ENCODE results near the gene ATP8B1.

DNA sequence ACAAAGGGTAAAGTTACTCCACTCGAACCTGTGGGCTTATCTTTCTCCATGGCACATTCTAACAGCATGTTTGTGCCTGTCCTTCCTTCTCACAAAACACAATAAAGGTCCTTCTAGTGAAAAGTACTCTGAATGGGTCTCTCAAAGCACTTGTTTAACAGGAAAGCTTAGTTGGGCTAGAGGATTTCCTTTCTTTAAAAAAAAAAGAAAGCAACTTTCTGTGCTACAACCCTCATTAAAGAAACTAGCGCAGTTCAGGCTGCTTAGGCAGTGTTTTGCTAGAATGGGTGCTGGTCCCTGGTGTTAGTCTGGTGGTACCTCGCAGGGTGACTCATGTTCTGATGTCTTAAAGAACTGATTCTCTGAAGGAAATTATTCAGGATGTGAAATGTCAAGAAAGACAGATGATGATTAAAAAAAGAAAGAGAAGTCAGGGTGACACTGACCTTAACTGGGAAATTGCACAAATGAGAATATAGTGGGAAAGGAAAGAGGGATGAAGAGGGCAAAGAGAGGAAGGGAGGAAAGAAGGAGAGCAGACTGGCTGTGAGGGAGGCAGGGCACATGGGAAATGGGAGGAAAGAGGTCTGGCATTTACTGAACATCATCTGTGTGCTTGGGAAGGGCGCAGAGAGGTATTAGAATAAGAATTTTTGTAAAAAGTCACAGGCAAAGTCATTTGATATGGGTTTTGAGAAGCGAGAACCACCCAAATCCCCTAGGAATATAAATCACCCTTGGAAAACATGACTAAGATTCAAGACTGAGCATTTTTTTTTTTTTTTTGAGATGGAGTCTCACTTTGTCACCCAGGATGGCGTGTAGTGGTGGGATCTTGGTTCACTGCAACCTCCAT is 74.9 kb downstream of the ATP8B1 start:
- TF ChIP-seq EP300 (IDR thresholded peaks at IDR 0.05; ENCODE audit: borderline replicate concordance) (no peak), EGR1 (IDR thresholded peaks at IDR 0.05) (no peak), CEBPB (IDR thresholded peaks at IDR 0.05) (no peak), TCF12 (IDR thresholded peaks at IDR 0.05; ENCODE audit: low read depth) (no peak), TAF1 (IDR thresholded peaks at IDR 0.05; ENCODE audit: low read depth) (no peak), RAD21 (IDR thresholded peaks at IDR 0.05; ENCODE audit: low read depth) (no peak), CREB1 (IDR thresholded peaks at IDR 0.05; ENCODE audit: low read depth) (no peak), ZBTB7A (IDR thresholded peaks at IDR 0.05; ENCODE audit: low read depth) (no peak), NFIC (IDR thresholded peaks at IDR 0.05) (no peak), YY1 (IDR thresholded peaks at IDR 0.05; ENCODE audit: low read depth) (no peak)
- TF ChIP-seq, protein P1, sequence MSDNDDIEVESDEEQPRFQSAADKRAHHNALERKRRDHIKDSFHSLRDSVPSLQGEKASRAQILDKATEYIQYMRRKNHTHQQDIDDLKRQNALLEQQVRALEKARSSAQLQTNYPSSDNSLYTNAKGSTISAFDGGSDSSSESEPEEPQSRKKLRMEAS (IDR thresholded peaks at IDR 0.05) = no peak
- TF ChIP-seq, protein P2, sequence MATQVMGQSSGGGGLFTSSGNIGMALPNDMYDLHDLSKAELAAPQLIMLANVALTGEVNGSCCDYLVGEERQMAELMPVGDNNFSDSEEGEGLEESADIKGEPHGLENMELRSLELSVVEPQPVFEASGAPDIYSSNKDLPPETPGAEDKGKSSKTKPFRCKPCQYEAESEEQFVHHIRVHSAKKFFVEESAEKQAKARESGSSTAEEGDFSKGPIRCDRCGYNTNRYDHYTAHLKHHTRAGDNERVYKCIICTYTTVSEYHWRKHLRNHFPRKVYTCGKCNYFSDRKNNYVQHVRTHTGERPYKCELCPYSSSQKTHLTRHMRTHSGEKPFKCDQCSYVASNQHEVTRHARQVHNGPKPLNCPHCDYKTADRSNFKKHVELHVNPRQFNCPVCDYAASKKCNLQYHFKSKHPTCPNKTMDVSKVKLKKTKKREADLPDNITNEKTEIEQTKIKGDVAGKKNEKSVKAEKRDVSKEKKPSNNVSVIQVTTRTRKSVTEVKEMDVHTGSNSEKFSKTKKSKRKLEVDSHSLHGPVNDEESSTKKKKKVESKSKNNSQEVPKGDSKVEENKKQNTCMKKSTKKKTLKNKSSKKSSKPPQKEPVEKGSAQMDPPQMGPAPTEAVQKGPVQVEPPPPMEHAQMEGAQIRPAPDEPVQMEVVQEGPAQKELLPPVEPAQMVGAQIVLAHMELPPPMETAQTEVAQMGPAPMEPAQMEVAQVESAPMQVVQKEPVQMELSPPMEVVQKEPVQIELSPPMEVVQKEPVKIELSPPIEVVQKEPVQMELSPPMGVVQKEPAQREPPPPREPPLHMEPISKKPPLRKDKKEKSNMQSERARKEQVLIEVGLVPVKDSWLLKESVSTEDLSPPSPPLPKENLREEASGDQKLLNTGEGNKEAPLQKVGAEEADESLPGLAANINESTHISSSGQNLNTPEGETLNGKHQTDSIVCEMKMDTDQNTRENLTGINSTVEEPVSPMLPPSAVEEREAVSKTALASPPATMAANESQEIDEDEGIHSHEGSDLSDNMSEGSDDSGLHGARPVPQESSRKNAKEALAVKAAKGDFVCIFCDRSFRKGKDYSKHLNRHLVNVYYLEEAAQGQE (IDR thresholded peaks at IDR 0.05; ENCODE audit: low read depth) = no peak
- TF ChIP-seq, protein P3, sequence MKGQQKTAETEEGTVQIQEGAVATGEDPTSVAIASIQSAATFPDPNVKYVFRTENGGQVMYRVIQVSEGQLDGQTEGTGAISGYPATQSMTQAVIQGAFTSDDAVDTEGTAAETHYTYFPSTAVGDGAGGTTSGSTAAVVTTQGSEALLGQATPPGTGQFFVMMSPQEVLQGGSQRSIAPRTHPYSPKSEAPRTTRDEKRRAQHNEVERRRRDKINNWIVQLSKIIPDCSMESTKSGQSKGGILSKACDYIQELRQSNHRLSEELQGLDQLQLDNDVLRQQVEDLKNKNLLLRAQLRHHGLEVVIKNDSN (IDR thresholded peaks at IDR 0.05) = no peak

Measured in Ishikawa (cell line).